Panc1 (cell line): Measurements from ENCODE around the gene PRSS58. TPM values are rescaled to one million over a fixed set of nuclear protein-coding genes. Genes with fewer than 3 reads are reported as not detected.
A peak's percentile ranks its signal among the peaks of the same experiment; 100 is the strongest.

Experiments used
- ATAC-seq: fragments of 200-7000 bp; cut with Tn5 transposase; 2 replicates; pipeline ENCODE4 v1.9.1; 2020; ENCODE audit warnings: mild to moderate bottlenecking, moderate library complexity
- BruUV-seq: library from RNA; stranded (reverse); fragments of 400-500 nt; replicated peaks from 2 replicates; lab custom pipeline; 2021; lab: Mats Ljungman, UMichigan
- CTCF ChIA-PET: fragments of 300-600 bp; sonication (Branson Sonifier 250); formaldehyde crosslinking; loops from one replicate; lab custom pipeline; 2022; ENCODE audit warnings: antibody characterized with exemption; lab: Charles Lee
- POLR2A ChIA-PET: fragments of 300-600 bp; sonication (Branson Sonifier 250); formaldehyde crosslinking; loops from one replicate; lab custom pipeline; 2022; ENCODE audit warnings: antibody characterized with exemption; lab: Charles Lee
- DNase-seq: peaks from one replicate; pipeline ENCODE4 v3.0.0-alpha.2; 2010; ENCODE audit warnings: low read depth, low spot score
- H3K27ac ChIP-seq: 2 replicates; pipeline ENCODE4 v1.5.1; 2011; ENCODE audit warnings: mild to moderate bottlenecking, low read length, inconsistent platforms
- H3K27me3 ChIP-seq: fragments of 200-500 bp; sonication (Bioruptor generic); 2 replicates; pipeline ENCODE4 v1.6.0; 2014; ENCODE audit warnings: low read length, inconsistent platforms; ENCODE audit not compliant: control insufficient read depth, insufficient read depth
- H3K36me3 ChIP-seq: fragments of 200-500 bp; sonication (Bioruptor generic); 2 replicates; pipeline ENCODE4 v1.5.1; 2014; ENCODE audit warnings: inconsistent platforms, mild to moderate bottlenecking, low read length, moderate library complexity; ENCODE audit not compliant: control insufficient read depth, insufficient read depth
- H3K4me1 ChIP-seq: 2 replicates; pipeline ENCODE4 v1.5.1; 2011; ENCODE audit warnings: inconsistent platforms, mild to moderate bottlenecking, low read length, moderate library complexity; ENCODE audit not compliant: control insufficient read depth, insufficient read depth
- H3K4me3 ChIP-seq, 2 experiments: 2 replicates each; pipeline ENCODE4 v1.5.1; 2011 to 2012; ENCODE audit warnings: low read depth in 2 of 2, low read length in 2 of 2, mild to moderate bottlenecking in 2 of 2, inconsistent platforms in 1 of 2, moderate library complexity in 1 of 2
- H3K9me3 ChIP-seq: fragments of 200-500 bp; sonication (Bioruptor generic); 2 replicates; pipeline ENCODE4 v1.5.1; 2014; ENCODE audit warnings: low read depth, mild to moderate bottlenecking, inconsistent platforms, low read length, moderate library complexity; ENCODE audit not compliant: control insufficient read depth, insufficient read depth
- CTCF ChIP-seq: fragments of 450-650 bp; IDR thresholded peaks from 2 replicates; pipeline ENCODE4 v1.5.1; 2017; ENCODE audit warnings: mild to moderate bottlenecking
- SIN3A ChIP-seq: IDR thresholded peaks from 2 replicates; pipeline ENCODE4 v1.6.1; 2012; ENCODE audit warnings: low read depth, mild to moderate bottlenecking, low read length, moderate library complexity, borderline replicate concordance; ENCODE audit not compliant: insufficient read depth
- TCF7L2 ChIP-seq: IDR thresholded peaks from 2 replicates; pipeline ENCODE4 v1.6.1; 2011; ENCODE audit warnings: mild to moderate bottlenecking, low read depth, low read length, inconsistent platforms
- in situ Hi-C: cut with HindIII; loops from 2 replicates; pipeline ENCODE4 v1.10.0; 2016; ENCODE audit warnings: low sequenced_read_pairs, low pct_unique_long_range_greater_than_20kb
- intact Hi-C: fragments of 100-400 bp; cut with micrococcal nuclease; formaldehyde crosslinking; loops from one replicate; pipeline ENCODE4 v1.10.0; 2022; ENCODE audit not compliant: unreplicated experiment
- total RNA-seq: library from RNA; stranded (reverse); gene quantifications from one replicate; pipeline ENCODE4 v1.2.1, GENCODE V29; 2021; ENCODE audit not compliant: unreplicated experiment

PRSS58 gene
- total RNA-seq, 1 experiment from 2014 or later: not detected

- Histone ChIP-seq H3K36me3 (no peaks in the 10 kb centered on the region), H3K27ac (no peak overlapping the region), H3K27me3 (no peaks in the 10 kb centered on the region), H3K4me3 (no peak overlapping the region), H3K9me3 (no peaks in the 10 kb centered on the region), H3K4me1 (no peaks in the 10 kb centered on the region)
- in situ Hi-C loops (no loop called here), intact Hi-C loops (no loop called here)
- ChIA-PET POLR2A (no interaction called here), CTCF (no interaction called here)
- TF ChIP-seq CTCF (peak; percentile 40), TCF7L2 (no peak)
- DNase-seq (no peak), ATAC-seq (peak; percentile 66; the same call in 1 of the 2 replicates)
- BruUV-seq: no TSS peak
These were observed 45.8 kb upstream of the PRSS58 start for GRCh38 chr7:142303650-142304049.

- H3K4me3 ChIP-seq: no peak overlapping the region
- ChIA-PET POLR2A (no interaction called here), CTCF (no interaction called here)
- H3K27ac ChIP-seq: no peak overlapping the region
- ATAC-seq (no peak), DNase-seq (no peak)
- H3K9me3 ChIP-seq: no peaks in the 10 kb centered on the region
- BruUV-seq: no TSS peak
- TF ChIP-seq CTCF (peak; percentile 65), TCF7L2 (no peak)
- no peaks in the 10 kb centered on the region for H3K27me3 ChIP-seq
- intact Hi-C loops (no loop called here), in situ Hi-C loops (no loop called here)
- no peaks in the 10 kb centered on the region for H3K4me1 ChIP-seq
- H3K36me3 ChIP-seq: no peaks in the 10 kb centered on the region
These were observed 44.2 kb upstream of the PRSS58 start for GRCh38 chr7:142301923-142302550.

- Histone ChIP-seq H3K36me3 (no peaks in the 10 kb centered on the region), H3K4me1 (no peaks in the 10 kb centered on the region), H3K27ac (no peak overlapping the region), H3K4me3 (no peak overlapping the region), H3K9me3 (no peaks in the 10 kb centered on the region), H3K27me3 (no peaks in the 10 kb centered on the region)
- intact Hi-C loops: no loop called here
- POLR2A ChIA-PET: no interaction called here
- CTCF ChIA-PET: no interaction called here
- ATAC-seq: no peak
- in situ Hi-C loops: no loop called here
- BruUV-seq: no TSS peak
- no peak for DNase-seq
- TF ChIP-seq CTCF (no peak), SIN3A (no peak)
These were observed 43.4 kb upstream of the PRSS58 start for GRCh38 chr7:142301299-142301698.
